Neural progenitor cell (in vitro differentiated cells): ENCODE results near the gene RAB6B.

ENCODE experiments used
- EZH2phosphoT487 ChIP-seq: fragments of 200-600 bp; sonication (generic); IDR thresholded peaks from 2 replicates; pipeline ENCODE4 v1.6.1; 2017; ENCODE audit warnings: antibody characterized with exemption
- TF ChIP-seq, protein P1 (sequence below): fragments of 200-600 bp; sonication (generic); IDR thresholded peaks from 2 replicates; pipeline ENCODE4 v1.5.1; 2017; ENCODE audit warnings: antibody characterized with exemption, mild to moderate bottlenecking

DNA sequence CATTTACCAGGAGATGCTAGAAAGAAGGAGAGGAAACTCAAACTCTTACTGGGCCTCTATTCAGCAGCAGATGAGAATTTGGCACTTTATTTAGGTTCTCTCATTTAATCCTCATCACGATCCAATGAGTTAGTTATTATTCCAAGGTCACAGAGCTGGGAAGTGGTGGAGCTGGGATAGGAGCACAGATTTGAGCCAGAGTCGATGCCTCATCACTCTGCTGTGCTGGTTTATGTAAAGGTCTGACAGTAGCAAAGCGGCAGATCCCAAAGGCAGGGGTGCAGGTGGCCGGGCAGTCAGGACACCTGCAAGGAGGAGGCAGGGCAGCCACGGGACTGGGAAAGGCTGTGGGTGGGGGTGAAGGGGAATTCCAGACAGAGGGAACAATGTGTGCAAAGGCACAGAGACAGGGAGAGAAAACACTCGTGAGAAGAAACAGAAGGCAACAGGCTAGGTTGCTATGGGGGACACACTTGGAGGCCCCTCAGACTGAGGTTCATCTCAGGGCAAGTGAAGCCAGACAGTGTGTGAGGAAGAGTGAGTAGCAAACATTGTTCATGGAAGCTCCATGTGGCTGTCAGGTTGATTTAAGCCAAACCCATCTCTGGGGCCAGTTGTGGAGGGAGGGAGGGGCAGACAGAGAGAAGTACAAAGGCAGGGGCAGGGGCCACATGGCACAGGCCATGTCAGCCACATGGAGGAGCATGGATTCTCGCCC lies 26.8 kb downstream of the RAB6B start:
- TF ChIP-seq, protein P1, sequence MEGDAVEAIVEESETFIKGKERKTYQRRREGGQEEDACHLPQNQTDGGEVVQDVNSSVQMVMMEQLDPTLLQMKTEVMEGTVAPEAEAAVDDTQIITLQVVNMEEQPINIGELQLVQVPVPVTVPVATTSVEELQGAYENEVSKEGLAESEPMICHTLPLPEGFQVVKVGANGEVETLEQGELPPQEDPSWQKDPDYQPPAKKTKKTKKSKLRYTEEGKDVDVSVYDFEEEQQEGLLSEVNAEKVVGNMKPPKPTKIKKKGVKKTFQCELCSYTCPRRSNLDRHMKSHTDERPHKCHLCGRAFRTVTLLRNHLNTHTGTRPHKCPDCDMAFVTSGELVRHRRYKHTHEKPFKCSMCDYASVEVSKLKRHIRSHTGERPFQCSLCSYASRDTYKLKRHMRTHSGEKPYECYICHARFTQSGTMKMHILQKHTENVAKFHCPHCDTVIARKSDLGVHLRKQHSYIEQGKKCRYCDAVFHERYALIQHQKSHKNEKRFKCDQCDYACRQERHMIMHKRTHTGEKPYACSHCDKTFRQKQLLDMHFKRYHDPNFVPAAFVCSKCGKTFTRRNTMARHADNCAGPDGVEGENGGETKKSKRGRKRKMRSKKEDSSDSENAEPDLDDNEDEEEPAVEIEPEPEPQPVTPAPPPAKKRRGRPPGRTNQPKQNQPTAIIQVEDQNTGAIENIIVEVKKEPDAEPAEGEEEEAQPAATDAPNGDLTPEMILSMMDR = no peak
- TF ChIP-seq EZH2phosphoT487 = no peak
